Subcutaneous abdominal adipose tissue (tissue), 5 donors: ENCODE measurements around the gene SLC25A24.
"Not testable (repeated sequence)": the region's sequence is repeated elsewhere in the genome, so short reads cannot be mapped to it uniquely, and the experiment has no call there.

Experiments used
- H3K27ac ChIP-seq: one replicate; pipeline ENCODE4 v1.7.0; 2013; ENCODE audit warnings: low read depth, mild to moderate bottlenecking, inconsistent platforms, low read length, moderate library complexity
- H3K27me3 ChIP-seq, 5 donors: one replicate each; pipeline ENCODE4 v1.7.0; 2013; ENCODE audit warnings: low read length in 5 of 5, inconsistent platforms in 1 of 5; ENCODE audit not compliant: control insufficient read depth in 5 of 5, insufficient read depth in 4 of 5
- H3K36me3 ChIP-seq, 5 donors: one replicate each; pipeline ENCODE4 v1.7.0; 2013; ENCODE audit warnings: low read length in 5 of 5; ENCODE audit not compliant: control insufficient read depth in 5 of 5, insufficient read depth in 5 of 5
- H3K4me1 ChIP-seq, 5 donors: one replicate each; pipeline ENCODE4 v1.7.0; 2013; ENCODE audit warnings: low read length in 5 of 5, mild to moderate bottlenecking in 3 of 5, moderate library complexity in 1 of 5; ENCODE audit not compliant: control insufficient read depth in 5 of 5, insufficient read depth in 5 of 5
- H3K4me3 ChIP-seq, 5 donors: one replicate each; pipeline ENCODE4 v1.7.0; 2013; ENCODE audit warnings: low read length in 5 of 5, low read depth in 1 of 5
- H3K9ac ChIP-seq, 5 donors: one replicate each; pipeline ENCODE4 v1.7.0; 2013; ENCODE audit warnings: low read length in 5 of 5, mild to moderate bottlenecking in 4 of 5, moderate library complexity in 3 of 5
- H3K9me3 ChIP-seq, 5 donors: one replicate each; pipeline ENCODE4 v1.7.0; 2013; ENCODE audit warnings: low read length in 5 of 5; ENCODE audit not compliant: control insufficient read depth in 5 of 5
- donor health status: healthy.
- donor health status: healthy.
- donor health status: healthy.
- donor health status: healthy.
- donor health status: healthy.

Gene SLC25A24

DNA sequence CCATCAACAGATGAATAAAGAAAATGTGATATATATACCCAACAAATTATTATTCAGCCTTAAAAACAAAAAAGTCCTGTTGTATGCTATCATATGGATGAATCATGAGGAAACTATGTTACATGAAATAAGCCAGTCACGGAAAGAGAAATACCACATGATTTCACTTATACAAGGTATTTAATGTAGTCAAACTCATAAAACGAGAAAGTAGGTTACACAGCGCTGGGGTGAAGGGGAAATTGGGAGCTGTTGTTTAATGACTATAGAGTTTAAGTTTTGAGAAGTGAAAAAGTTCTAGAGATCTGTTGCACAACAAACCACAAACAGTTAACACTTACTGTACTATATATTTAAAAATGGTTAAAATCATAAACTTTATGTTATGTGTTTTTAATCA, 58.5 kb downstream of the SLC25A24 start:
- no peaks in the 10 kb centered on the region for H3K9me3 ChIP-seq
- H3K36me3 ChIP-seq, result peaks cover 41 to 50% (median 43%) of the 10 kb centered on the region in 5 donors
- no peak overlapping the region for H3K9ac ChIP-seq
- H3K27me3 ChIP-seq, result no peaks in the 10 kb centered on the region
- no peak overlapping the region for H3K27ac ChIP-seq
- H3K4me3 ChIP-seq, result no peak overlapping the region
- H3K4me1 ChIP-seq, result peaks cover 0 to 3% (median 0%) of the 10 kb centered on the region in 5 donors

DNA sequence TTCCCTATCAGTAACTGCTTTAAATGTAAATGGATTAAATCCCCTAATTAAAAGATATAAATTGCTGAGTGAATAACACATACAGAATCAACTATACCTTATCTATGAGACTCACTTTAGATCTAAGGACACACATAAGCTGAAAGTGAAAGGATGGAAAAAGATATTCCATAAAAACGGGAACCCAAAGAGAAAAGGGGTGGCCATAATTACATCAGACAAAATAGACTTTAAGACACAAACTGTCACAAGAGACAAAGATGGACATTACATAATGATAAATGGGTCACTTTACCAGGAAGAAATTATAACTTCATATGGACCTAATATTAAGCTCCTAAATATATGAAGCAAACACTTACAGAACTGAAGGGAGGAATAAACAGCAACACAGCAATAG, 59.2 kb downstream of the SLC25A24 start:
- Histone ChIP-seq H3K36me3 (peaks cover 41 to 54% (median 42%) of the 10 kb centered on the region in 5 donors), H3K27me3 (no peaks in the 10 kb centered on the region), H3K27ac (peak overlapping the region; percentile 10), H3K9ac (no peak overlapping the region), H3K4me1 (peaks cover 0 to 3% (median 0%) of the 10 kb centered on the region in 5 donors), H3K9me3 (no peaks in the 10 kb centered on the region), H3K4me3 (no peak overlapping the region)

DNA sequence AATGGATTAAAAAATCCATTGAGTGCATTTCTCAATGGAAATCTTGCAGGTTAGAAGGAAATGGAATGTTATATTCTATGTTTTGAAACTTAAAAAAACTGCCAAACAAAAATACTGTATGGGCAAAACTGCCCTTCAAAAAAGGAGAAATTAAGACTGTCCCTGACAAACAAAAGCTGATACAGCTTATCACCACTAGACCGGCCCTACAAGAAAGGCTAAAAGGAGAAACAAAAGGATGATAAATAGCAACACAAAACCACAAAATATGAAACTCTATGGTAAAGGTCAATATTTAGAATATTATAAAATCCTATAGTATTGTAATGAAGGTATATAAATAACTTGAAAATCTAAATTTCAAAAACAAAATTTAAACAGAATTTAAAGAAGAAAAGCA, 60.0 kb downstream of the SLC25A24 start:
- Histone ChIP-seq H3K9ac (no peak overlapping the region), H3K9me3 (no peaks in the 10 kb centered on the region), H3K27me3 (no peaks in the 10 kb centered on the region), H3K4me1 (peaks cover 0 to 3% (median 0%) of the 10 kb centered on the region in 5 donors), H3K36me3 (peaks cover 46 to 55% (median 48%) of the 10 kb centered on the region in 5 donors), H3K27ac (no peak overlapping the region), H3K4me3 (no peak overlapping the region)

- H3K9ac ChIP-seq, H3K4me3 ChIP-seq, H3K27me3 ChIP-seq, H3K27ac ChIP-seq, H3K9me3 ChIP-seq, H3K4me1 ChIP-seq: not testable (repeated sequence)
- H3K36me3 ChIP-seq, result peaks cover 46 to 55% (median 48%) of the 10 kb centered on the region in 5 donors
Measured at GRCh38 chr1:108139555-108139954, 60.6 kb downstream of the SLC25A24 start.

- not testable (repeated sequence) for H3K9me3 ChIP-seq, H3K4me1 ChIP-seq, H3K9ac ChIP-seq, H3K27me3 ChIP-seq, H3K4me3 ChIP-seq, H3K27ac ChIP-seq
- peaks cover 26 to 41% (median 31%) of the 10 kb centered on the region in 5 donors for H3K36me3 ChIP-seq
Measured at GRCh38 chr1:108133148-108133547, 67.0 kb downstream of the SLC25A24 start.

- H3K36me3 ChIP-seq, result peaks cover 21 to 33% (median 24%) of the 10 kb centered on the region in 5 donors
- not testable (repeated sequence) for H3K9me3 ChIP-seq, H3K4me1 ChIP-seq, H3K4me3 ChIP-seq, H3K27ac ChIP-seq, H3K27me3 ChIP-seq, H3K9ac ChIP-seq
Measured at GRCh38 chr1:108132367-108132766, 67.8 kb downstream of the SLC25A24 start.

DNA sequence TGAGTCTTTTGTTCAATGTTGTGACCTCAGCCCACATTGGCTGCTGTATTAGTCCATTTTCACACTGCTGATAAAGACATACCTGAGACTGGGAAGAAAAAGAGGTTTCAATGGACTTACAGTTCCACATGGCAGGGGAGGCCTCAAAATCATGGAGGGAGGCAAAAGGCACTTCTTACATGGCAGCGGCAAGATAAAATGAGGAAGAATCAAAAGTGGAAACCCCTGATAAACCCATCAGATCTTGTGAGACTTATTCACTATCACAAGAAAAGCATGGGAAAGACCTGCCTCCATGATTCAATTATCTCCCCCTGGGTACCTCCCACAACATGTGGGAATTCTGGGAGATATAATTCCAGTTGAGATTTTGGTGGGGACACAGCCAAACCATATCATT, 68.9 kb downstream of the SLC25A24 start:
- H3K4me3 ChIP-seq, H3K9me3 ChIP-seq, H3K27me3 ChIP-seq, H3K27ac ChIP-seq, H3K9ac ChIP-seq, H3K4me1 ChIP-seq: not testable (repeated sequence)
- peaks cover 12 to 22% (median 13%) of the 10 kb centered on the region in 5 donors for H3K36me3 ChIP-seq

- H3K36me3 ChIP-seq, result peaks cover 8 to 19% (median 10%) of the 10 kb centered on the region in 5 donors
Measured at GRCh38 chr1:108130794-108131193, 69.3 kb downstream of the SLC25A24 start.

GRCh38 chr1:108129999-108130398, 70.1 kb downstream of the SLC25A24 start:
- no peak overlapping the region for H3K9ac ChIP-seq
- no peak overlapping the region for H3K27ac ChIP-seq
- H3K4me1 ChIP-seq, result peaks cover 0 to 6% (median 0%) of the 10 kb centered on the region in 5 donors
- H3K27me3 ChIP-seq, result no peaks in the 10 kb centered on the region
- H3K9me3 ChIP-seq, result no peaks in the 10 kb centered on the region
- no peak overlapping the region for H3K4me3 ChIP-seq
- peaks cover 2 to 15% (median 6%) of the 10 kb centered on the region in 5 donors for H3K36me3 ChIP-seq

More at GRCh38 chr1:108130794-108131193, 69.3 kb downstream of the SLC25A24 start:
- Histone ChIP-seq H3K4me3 (no peak overlapping the region), H3K4me1 (no peaks in the 10 kb centered on the region), H3K27me3 (no peaks in the 10 kb centered on the region), H3K9ac (no peak overlapping the region), H3K9me3 (no peaks in the 10 kb centered on the region), H3K27ac (no peak overlapping the region)

GRCh38 chr1:108125312-108126138, 74.6 kb downstream of the SLC25A24 start:
- Histone ChIP-seq H3K9ac (no peak overlapping the region), H3K27me3 (no peaks in the 10 kb centered on the region), H3K27ac (no peak overlapping the region), H3K4me3 (no peak overlapping the region), H3K4me1 (peaks cover 0 to 27% (median 14%) of the 10 kb centered on the region in 5 donors), H3K36me3 (no peaks in the 10 kb centered on the region), H3K9me3 (no peaks in the 10 kb centered on the region)
